Breast epithelium (tissue), 3 donors: ENCODE results near the gene CTF1.

Source experiments
- CTCF ChIP-seq, 3 donors: fragments of 450-650 bp; IDR thresholded peaks; one replicate each; pipeline ENCODE4 v1.5.1; 2016 to 2017; ENCODE audit warnings: antibody characterized with exemption in 3 of 3, mild to moderate bottlenecking in 3 of 3, moderate library complexity in 3 of 3
- POLR2A ChIP-seq: fragments of 450-650 bp; IDR thresholded peaks from one replicate; pipeline ENCODE4 v1.6.1; 2016; ENCODE audit warnings: antibody characterized with exemption, mild to moderate bottlenecking, moderate library complexity

- TF ChIP-seq POLR2A (no peak), CTCF (IDR thresholded peaks at IDR 0.05) (no peak)
Observed at GRCh38 chr16:30948667-30949649, 52.5 kb downstream of the CTF1 start, which contains the start of gene ORAI3.
